PC-9 (cell line): Measurements from ENCODE around the gene SACS.

Experiments used
- CTCF ChIP-seq: fragments of 200-600 bp; sonication (generic); conservative IDR thresholded peaks from 2 replicates; pipeline ENCODE4 v1.6.1; 2017; ENCODE audit warnings: mixed run types, antibody characterized with exemption, mild to moderate bottlenecking, moderate library complexity
- EZH2 ChIP-seq: fragments of 200-600 bp; sonication (generic); IDR thresholded peaks from 2 replicates; pipeline ENCODE4 v1.8.0; 2017; ENCODE audit warnings: antibody characterized with exemption, low read depth

GRCh38 chr13:23377579-23377978 lies 55.9 kb downstream of the SACS start:
- TF ChIP-seq CTCF: no peak
- TF ChIP-seq EZH2: no peak
